Erythroblast (primary cell): ENCODE measurements around the gene MED23.
"Not testable (repeated sequence)": the region's sequence is repeated elsewhere in the genome, so short reads cannot be mapped to it uniquely, and the experiment has no call there.

Source experiments
- DNase-seq, 2 experiments: peaks; one replicate each; lab custom pipeline; 2025; lab: John Stamatoyannopoulos, UW
- GATA1 ChIP-seq: IDR thresholded peaks from 2 replicates; pipeline ENCODE4 v1.6.1; 2011; ENCODE audit warnings: low read depth, mild to moderate bottlenecking, control low read depth, low read length, moderate library complexity
- POLR2A ChIP-seq: IDR thresholded peaks from 2 replicates; pipeline ENCODE4 v1.6.1; 2011; ENCODE audit warnings: mild to moderate bottlenecking, low read length

MED23 gene

DNA sequence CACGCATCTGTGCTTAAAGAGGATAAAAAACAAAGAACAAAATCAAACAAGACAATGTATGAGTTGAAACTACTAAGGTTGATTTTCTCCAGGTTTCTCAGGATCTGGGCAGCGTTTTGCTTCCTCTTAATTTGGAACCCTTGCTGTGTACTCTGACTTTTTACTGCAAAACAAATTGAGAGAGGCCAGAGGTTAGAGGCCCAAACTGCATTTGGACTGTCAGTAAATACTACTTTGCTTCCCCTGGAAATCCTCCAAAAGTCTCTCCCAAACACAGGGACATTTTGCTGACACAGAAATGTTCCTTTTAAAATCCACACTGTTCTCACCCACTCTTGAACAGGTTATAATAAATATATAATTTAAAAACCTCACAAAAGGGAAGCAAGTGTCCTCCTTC, 53.9 kb downstream of the MED23 start:
- no peak for TF ChIP-seq POLR2A
- TF ChIP-seq GATA1 = no peak
- no peak for DNase-seq

DNA sequence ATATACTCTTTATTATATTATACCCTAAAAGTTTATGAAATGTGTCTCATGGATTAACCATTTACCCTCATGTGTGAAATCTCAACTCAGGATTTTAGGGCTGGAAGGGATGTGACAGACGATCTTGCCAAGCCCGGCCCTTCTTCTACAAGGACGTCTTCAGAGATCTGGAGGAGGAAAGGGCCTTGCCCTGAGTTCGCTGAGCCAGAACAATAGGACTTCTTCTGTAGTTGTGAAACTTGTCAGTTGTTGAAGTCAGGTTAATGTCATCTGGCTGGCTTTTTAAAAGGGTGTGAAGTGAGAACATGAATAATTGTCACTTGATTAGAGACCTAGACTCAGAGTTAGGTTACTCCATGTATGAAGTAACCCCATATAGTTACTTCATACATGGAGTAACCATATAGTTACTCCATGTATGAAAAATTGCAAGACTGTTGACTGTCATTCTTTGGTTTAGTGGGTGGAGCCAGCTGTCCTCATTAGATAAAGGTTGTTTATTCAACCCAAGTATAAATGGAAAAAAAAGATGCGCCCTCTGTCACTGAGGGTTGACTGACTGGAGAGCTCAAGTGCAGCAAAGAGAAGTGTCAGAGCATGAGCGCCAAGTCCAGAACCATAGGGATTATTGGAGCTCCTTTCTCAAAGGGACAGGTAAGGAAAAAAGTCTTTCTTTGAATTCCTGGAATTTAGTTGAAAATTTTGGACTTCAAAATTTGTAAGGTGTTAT, 55.2 kb downstream of the MED23 start, which contains the start of gene ARG1:
Gene ARG1, plus strand, starts transcription at position 541 of the 730 bp plus-strand sequence. Its CDS starts 57 bp downstream, at position 598.
- peak; percentile 61 to 65 for DNase-seq
- TF ChIP-seq POLR2A (no peak), GATA1 (no peak)

DNA sequence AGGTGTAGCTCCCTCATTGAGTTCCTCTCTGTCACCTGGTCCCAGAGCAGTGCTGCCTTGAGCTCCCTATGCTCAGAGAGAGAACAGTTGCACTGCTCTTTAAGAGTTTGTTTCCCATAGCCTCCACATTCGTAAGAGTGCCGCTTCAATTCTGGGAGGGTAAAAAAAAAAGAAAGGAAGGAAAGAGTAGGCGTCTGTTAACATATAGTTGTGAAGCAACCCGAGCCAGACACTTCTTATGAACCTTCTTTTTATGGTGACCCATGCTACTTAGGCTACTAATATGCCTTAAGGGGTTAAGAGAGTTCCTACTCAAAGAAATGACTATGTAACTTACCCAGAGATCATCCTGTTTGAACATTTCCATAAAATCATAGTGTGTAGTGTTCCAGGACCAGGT, 59.3 kb downstream of the MED23 start:
- TF ChIP-seq GATA1 = no peak
- no peak for TF ChIP-seq POLR2A
- no peak for DNase-seq

DNA sequence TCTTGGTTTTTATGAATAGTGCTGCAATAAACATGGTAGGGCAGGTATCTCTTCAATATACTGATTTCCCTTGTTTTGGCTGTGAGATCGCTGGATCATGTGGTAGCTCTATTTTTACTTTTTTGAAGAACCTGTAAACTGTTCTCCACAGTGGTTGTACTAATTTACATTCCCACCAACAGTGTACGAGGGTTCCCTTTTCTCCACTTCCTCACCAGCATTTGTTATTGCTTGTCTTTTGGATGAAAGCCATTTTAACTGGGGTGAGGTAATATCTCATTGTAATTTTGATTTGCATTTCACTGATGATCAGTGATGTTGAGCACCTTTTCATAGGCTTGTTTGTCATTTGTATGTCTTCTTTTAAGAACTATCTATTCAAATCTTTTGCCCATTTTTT, 63.0 kb downstream of the MED23 start:
- DNase-seq = no peak
- TF ChIP-seq GATA1 = no peak
- TF ChIP-seq POLR2A = no peak

DNA sequence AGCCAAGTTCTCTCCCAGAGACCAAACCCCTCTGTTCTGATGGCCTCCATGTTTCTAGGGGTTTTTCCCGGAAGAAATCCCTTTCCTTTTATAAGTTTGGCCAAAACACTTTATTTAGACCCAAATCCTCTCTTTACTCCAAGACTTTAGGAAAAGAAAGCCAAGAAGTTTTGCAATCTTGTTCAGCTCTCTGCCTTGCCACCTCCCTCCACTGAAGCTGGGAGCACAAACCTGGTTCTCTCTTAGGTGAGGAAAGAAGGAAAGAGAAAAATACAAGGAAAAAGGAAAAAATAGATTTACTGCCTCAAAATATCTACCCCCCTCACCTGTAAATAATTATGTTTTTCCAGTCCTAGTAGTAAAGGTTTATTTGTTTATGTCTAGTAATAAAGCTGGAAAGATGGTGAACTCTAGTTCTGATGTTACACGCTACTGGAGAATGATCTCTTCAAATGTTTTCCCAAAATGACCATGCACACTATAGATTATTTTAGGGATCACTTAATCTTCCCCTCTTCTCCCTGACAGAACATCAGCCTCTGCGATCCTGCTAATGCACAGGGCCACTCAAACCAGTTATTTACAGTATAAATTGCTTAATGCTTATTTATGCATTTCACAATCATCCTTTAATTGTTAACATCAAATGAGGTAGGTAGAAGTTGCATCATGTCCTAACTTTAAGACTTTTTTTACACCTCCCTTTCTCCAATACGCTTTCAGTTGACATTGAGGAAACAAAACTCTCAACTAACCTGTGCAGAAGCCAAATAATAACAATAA, 65.9 kb downstream of the MED23 start:
- no peak for DNase-seq
- no peak for TF ChIP-seq POLR2A
- TF ChIP-seq GATA1 = no peak

DNA sequence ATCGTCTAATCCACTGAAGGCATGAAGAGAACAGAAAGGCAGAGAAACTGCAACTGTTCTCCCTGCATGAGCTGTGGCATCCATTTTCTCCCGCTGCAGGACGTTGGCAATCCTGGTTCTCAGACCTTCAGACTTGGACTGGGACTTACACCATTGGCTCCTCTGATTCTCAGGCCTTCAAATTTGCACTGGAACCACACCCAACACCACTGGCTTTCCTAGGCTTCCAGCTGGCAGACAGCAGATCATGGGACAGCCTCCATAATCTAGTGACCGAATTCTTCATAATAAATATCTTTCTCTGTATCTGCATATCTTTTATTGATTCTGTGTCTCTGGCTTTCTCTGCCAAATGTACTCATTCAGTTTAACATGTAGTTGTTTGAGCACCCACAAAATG, 69.1 kb downstream of the MED23 start:
- no peak for DNase-seq
- TF ChIP-seq GATA1 (no peak), POLR2A (no peak)

DNA sequence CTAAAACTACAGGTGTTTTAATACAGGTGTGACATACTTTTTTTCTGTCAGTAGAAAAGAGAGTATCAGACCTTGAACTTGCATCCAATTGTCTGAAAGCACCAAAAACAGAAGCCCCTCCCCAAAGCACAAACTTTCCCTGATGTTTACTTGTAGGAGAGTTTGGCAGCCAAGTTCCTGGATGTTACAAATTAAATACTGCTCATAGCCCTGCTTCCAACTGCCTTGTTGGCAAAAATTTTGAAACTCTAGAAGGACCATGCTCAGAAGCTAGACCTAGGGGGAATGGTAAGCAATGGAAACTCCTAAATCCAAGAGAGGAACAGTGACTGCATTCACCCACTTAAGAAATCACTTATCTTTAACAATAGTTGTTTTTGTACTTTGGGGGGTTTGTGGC, 72.0 kb downstream of the MED23 start:
- DNase-seq = no peak
- TF ChIP-seq POLR2A (no peak), GATA1 (no peak)

DNA sequence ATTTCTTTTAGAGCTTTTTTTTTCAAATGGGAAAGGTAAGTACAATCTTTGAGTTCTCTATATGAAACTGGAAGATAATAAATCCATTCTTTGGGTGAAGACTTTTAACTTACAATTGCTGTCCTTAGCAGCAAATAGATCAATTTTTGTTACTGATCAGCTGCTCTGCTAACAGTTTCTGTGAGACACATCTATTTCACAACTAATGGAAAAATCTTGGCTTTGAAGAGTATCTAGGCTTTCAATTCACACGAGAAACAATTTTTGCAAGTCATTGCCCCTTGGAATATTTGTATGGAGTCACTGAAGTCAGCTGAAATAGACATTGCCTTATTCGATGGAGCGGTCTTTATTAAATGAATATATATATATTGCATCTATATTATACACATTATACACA, 75.5 kb downstream of the MED23 start:
- TF ChIP-seq GATA1 = no peak
- no peak for TF ChIP-seq POLR2A
- no peak for DNase-seq

DNA sequence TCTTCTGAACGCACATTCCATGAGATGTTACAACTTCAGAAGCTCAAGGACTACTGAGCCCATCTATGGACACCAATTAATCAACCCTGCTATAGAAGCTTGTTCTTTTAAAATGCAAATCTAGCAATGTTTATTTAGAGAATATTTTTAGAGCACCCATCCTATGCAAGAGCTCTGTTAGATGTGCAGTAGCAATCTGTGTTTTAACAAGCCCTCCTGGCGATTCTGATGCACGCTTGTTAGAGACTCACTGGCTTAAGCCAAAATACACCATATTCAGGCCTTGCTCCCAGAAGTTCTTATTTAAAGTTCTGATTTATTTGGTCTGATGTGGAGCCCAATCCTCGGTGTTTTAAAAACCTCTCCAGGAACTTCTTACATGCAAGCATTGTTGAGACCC, 76.1 kb downstream of the MED23 start:
- TF ChIP-seq GATA1 = no peak
- TF ChIP-seq POLR2A = no peak
- DNase-seq = no peak

DNA sequence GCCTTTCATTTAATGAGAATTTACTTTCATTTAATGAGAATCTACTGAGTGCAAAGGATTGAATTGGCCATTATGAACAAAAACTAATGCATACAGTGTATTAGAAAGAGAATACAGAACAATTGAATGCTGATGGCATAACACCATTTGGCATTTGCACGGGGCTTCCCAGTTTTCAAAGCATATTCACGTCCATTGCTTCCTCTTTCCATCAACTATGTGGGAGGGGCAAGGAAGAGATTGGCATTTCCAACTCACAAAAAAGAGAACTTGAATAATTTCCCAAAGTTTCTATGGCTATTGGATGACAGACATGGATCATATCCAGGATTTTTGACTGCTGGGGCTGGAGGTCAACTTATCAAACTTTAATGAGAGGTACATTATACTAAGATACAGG, 78.2 kb downstream of the MED23 start:
- no peak for DNase-seq

DNA sequence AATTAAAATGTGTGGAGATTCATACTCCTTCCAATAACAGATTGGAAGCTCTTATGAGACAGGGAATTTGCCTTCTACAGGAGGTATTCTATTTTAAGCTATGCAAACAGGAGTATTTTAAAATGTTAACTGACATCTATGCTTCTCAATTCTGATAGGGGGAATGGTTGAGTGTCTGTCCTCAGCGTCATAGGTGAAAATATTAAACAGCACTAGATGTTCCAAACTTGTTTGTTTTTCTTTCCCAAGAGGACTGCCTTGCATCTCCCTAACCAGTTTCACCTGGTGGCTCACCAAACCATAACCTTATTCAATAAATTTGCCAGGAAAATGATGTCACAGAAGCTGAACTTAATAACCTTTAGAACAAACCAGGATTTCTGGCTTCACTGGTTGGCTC, 79.6 kb downstream of the MED23 start:
- TF ChIP-seq POLR2A (no peak), GATA1 (no peak)

More for the DNA sequence above, 78.2 kb downstream of the MED23 start:
- TF ChIP-seq POLR2A = no peak
- no peak for TF ChIP-seq GATA1

DNA sequence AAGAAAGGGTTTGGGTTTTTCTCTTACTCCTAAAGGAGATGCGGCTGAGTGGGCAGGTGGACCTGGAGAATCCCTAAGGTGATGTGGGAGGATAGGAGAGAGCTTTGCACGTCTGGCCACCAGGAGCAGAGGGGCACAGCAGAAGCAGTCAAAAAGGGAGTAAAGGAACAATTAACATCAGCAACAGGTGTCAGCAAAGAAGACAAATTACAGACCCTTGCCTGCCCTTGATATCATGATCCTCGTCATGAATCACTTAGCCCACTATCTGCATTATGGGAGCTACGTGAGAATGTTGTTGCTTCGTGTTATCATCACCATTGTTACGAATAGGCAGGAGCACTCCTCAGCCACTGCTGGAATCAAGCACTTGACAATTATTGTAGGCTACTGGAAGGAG, 80.6 kb downstream of the MED23 start:
- TF ChIP-seq GATA1 = no peak
- no peak for TF ChIP-seq POLR2A
- no peak for DNase-seq

More for the DNA sequence above, 79.6 kb downstream of the MED23 start:
- DNase-seq = no peak

DNA sequence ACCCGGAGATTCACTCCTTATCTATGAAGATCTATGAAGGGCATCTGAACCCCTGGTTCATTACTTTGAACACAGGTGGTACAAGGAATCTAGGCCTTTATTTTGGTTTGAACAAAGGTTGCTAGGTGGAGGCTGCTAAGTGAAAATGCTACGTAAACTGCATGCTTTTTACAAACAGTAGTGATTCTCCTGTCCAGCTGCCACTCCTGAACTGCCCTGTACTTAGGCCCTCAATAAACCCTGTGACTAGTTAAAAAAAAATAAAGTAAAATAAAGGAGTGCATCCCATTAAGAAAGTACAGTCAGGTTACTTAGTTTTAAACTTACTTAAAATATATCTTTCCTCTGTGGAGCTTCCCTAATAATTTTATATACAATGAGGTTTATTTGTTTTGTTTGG, 82.7 kb downstream of the MED23 start:
- TF ChIP-seq GATA1 (no peak), POLR2A (no peak)
- no peak for DNase-seq

DNA sequence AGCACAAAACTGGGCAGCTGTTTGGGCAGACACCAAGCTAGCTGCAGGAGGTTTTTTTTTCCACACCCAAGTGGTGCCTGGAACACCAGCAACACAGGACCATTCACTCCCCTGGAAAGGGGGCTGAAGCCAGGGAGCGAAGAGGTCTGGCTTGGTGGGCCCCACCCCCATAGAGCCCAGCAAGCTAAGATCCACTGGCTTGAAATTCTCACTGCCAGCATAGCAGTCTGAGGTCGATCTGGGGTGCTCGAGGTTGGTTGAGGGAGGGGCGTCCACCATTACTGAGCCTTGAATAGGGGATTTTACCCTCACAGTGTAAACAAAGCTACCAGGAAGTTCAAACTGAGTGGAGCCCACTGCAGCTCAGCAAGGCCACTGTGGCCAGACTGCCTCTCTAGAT, 89.4 kb downstream of the MED23 start:
- not testable (repeated sequence) for DNase-seq
